Transverse colon (tissue), 4 donors: ENCODE results near the gene C17orf100. TPM values are rescaled to one million over a fixed set of nuclear protein-coding genes. Genes with fewer than 3 reads are reported as not detected.

ENCODE experiments used
- DNase-seq: peaks from one replicate; pipeline ENCODE4 v3.0.0-alpha.2; 2019
- H3K27ac ChIP-seq, 4 donors: fragments of 200-600 bp; sonication (generic); 2 replicates each; pipeline ENCODE4 v1.5.1; 2016 to 2018; ENCODE audit warnings: inconsistent platforms in 4 of 4
- H3K27me3 ChIP-seq: fragments of 200-600 bp; sonication (generic); 2 replicates; pipeline ENCODE4 v1.5.1; 2017; ENCODE audit warnings: inconsistent platforms
- H3K36me3 ChIP-seq, 4 donors: fragments of 200-600 bp; sonication (generic); 2 replicates each; pipeline ENCODE4 v1.5.1; 2017 to 2019; ENCODE audit warnings: inconsistent platforms in 4 of 4
- H3K4me1 ChIP-seq, 4 donors: fragments of 200-600 bp; sonication (generic); 2 replicates each; pipeline ENCODE4 v1.5.1; 2017 to 2020; ENCODE audit warnings: inconsistent platforms in 4 of 4
- H3K4me3 ChIP-seq, 4 donors: fragments of 200-600 bp; sonication (generic); 1 replicate in 1 of 4; 2 replicates in 3 of 4; pipeline versions ENCODE4 v1.5.1 to v1.6.1; 2017 to 2019; ENCODE audit warnings: inconsistent platforms in 4 of 4
- H3K9me3 ChIP-seq, 2 donors: fragments of 200-600 bp; sonication (generic); 2 replicates each; pipeline ENCODE4 v1.5.1; 2017 to 2019; ENCODE audit warnings: inconsistent platforms in 2 of 2
- EP300 ChIP-seq: sonication (generic); formaldehyde crosslinking; IDR thresholded peaks from one replicate; pipeline ENCODE4 v1.6.1; 2017; ENCODE audit warnings: antibody characterized with exemption, low read depth
- POLR2A ChIP-seq: fragments of 450-650 bp; IDR thresholded peaks from one replicate; pipeline ENCODE4 v1.6.1; 2016; ENCODE audit warnings: antibody characterized with exemption, mild to moderate bottlenecking, moderate library complexity
- POLR2AphosphoS5 ChIP-seq, 3 donors: sonication (generic); formaldehyde crosslinking; IDR thresholded peaks; one replicate each; pipeline ENCODE4 v1.6.1; 2016; ENCODE audit warnings: antibody characterized with exemption in 3 of 3
- WGBS, 2 donors: methylation state at CpG; one replicate each; pipeline ENCODE4 v1.1.5; 2018; ENCODE audit warnings: low coverage in 1 of 2; 5-methylcytosine and 5-hydroxymethylcytosine counted together
- in situ Hi-C, 4 donors: fragments of 200-750 bp; cut with MboI; loops; one replicate each; pipeline versions ENCODE4 v1.15.0 to v1.15.1; 2017; ENCODE audit warnings: low sequenced_read_pairs in 3 of 4, low pct_ligation_motif_present in 1 of 4, low pct_unique_long_range_greater_than_20kb in 1 of 4
- intact Hi-C: fragments of 100-400 bp; cut with DNase I; formaldehyde crosslinking; loops from one replicate; pipeline ENCODE4 v1.15.1; 2023; ENCODE audit warnings: low total_unique reads
- total RNA-seq, 4 donors: library from RNA; depleted of rRNA; stranded (reverse); fragments of >200 nt; gene quantifications; one replicate each; pipeline ENCODE4 v1.1.0, GENCODE V29; 2016
- TF ChIP-seq, protein P1 (sequence below), 5 experiments: fragments of 200-600 bp in 3 of 5; fragments of 450-650 bp in 2 of 5; sonication (generic) in 3 of 5; IDR thresholded peaks; 1 replicate in 2 of 5; 2 replicates in 3 of 5; pipeline ENCODE4 v1.5.1; 2016 to 2017; ENCODE audit warnings: antibody characterized with exemption in 5 of 5, inconsistent platforms in 3 of 5, mild to moderate bottlenecking in 2 of 5, moderate library complexity in 1 of 5

Gene C17orf100
- total RNA-seq, 4 donors from 2014 or later: 1.4 to 1.7 TPM; not detected in 2

DNA sequence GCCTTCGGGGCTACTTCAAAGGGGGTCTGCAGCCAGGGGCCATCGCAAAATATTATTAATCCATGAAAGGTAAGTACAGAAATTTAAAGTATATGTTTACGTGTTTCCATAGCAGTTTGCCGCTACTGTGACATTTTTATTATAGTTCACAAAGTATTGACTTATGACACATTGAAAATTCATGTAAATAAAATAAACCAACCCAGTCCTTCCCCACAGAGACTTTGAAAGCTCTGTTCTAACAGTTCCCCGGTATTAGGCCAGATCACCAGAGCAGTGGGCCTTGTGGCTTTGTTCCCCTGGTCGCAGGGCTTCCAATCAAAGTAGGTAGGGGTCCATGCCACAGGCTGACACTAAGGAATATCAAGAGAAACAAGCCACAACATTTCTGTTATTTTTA lies 24.9 kb upstream of the C17orf100 start:
- TF ChIP-seq EP300 (no peak), POLR2A (no peak), POLR2AphosphoS5 (IDR thresholded peaks at IDR 0.05) (no peak)
- TF ChIP-seq, protein P1, sequence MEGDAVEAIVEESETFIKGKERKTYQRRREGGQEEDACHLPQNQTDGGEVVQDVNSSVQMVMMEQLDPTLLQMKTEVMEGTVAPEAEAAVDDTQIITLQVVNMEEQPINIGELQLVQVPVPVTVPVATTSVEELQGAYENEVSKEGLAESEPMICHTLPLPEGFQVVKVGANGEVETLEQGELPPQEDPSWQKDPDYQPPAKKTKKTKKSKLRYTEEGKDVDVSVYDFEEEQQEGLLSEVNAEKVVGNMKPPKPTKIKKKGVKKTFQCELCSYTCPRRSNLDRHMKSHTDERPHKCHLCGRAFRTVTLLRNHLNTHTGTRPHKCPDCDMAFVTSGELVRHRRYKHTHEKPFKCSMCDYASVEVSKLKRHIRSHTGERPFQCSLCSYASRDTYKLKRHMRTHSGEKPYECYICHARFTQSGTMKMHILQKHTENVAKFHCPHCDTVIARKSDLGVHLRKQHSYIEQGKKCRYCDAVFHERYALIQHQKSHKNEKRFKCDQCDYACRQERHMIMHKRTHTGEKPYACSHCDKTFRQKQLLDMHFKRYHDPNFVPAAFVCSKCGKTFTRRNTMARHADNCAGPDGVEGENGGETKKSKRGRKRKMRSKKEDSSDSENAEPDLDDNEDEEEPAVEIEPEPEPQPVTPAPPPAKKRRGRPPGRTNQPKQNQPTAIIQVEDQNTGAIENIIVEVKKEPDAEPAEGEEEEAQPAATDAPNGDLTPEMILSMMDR (IDR thresholded peaks at IDR 0.05): no peak
- H3K27me3 ChIP-seq: no peaks in the 10 kb centered on the region
- in situ Hi-C loops (loop anchor here (25.0 kb wide), 2 partner anchors 164 to 386 kb away; partner anchors contain the start of genes BCL6B (in 1 of the 4) and RNASEK (in 1 of the 4)), intact Hi-C loops (no loop called here)
- 75 to 79% methylated on average over 5 to 6 of the region's 6 CpGs for WGBS, 2 donors
- peaks cover 0 to 21% (median 5%) of the 10 kb centered on the region in 4 donors for H3K36me3 ChIP-seq
- H3K9me3 ChIP-seq: no peaks in the 10 kb centered on the region
- no peak overlapping the region for H3K4me3 ChIP-seq
- H3K4me1 ChIP-seq: peaks cover 0 to 4% (median 2%) of the 10 kb centered on the region in 4 donors
- no peak overlapping the region for H3K27ac ChIP-seq
- no peak for DNase-seq

DNA sequence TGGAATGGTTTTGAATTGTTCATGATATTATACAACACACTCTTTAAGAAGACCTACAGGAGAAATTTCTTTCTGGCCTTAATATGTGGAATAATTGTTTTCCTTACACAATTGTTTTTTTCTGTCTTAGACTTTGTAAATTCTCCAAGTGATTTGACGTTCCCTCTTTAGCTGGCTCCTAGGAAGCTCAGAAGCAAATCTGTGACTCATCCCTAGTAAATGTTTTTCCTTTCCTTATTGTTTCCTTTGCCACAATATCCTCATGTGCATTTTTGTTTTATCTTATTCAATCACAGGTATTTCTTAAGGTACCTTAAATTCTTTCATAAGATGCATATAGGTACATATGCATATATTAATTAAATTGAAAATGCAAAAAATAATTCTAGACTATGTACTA lies 24.5 kb upstream of the C17orf100 start:
- Histone ChIP-seq H3K27ac (no peak overlapping the region), H3K9me3 (no peaks in the 10 kb centered on the region), H3K4me1 (peaks cover 0 to 4% (median 2%) of the 10 kb centered on the region in 4 donors), H3K27me3 (no peaks in the 10 kb centered on the region), H3K36me3 (peaks cover 0 to 25% (median 6%) of the 10 kb centered on the region in 4 donors), H3K4me3 (no peak overlapping the region)
- 60 to 72% methylated on average over 1 of the region's 1 CpG for WGBS, 2 donors
- no peak for TF ChIP-seq EP300
- no peak for TF ChIP-seq POLR2AphosphoS5 (IDR thresholded peaks at IDR 0.05)
- no peak for TF ChIP-seq POLR2A
- TF ChIP-seq, protein P1 (IDR thresholded peaks at IDR 0.05): no peak
- in situ Hi-C loops (loop anchor here (25.0 kb wide), 2 partner anchors 165 to 385 kb away; partner anchors contain the start of genes BCL6B (in 1 of the 4) and RNASEK (in 1 of the 4)), intact Hi-C loops (no loop called here)
- no peak for DNase-seq

GRCh38 chr17:6630390-6630789 lies 21.2 kb upstream of the C17orf100 start:
- Histone ChIP-seq H3K27me3 (no peaks in the 10 kb centered on the region), H3K36me3 (peaks cover 0 to 29% (median 6%) of the 10 kb centered on the region in 4 donors), H3K9me3 (no peaks in the 10 kb centered on the region), H3K4me1 (peaks cover 0 to 4% (median 2%) of the 10 kb centered on the region in 4 donors), H3K27ac (no peak overlapping the region), H3K4me3 (no peak overlapping the region)
- in situ Hi-C loops (loop anchor here (25.0 kb wide), 2 partner anchors 168 to 382 kb away; partner anchors contain the start of genes BCL6B (in 1 of the 4) and RNASEK (in 1 of the 4)), intact Hi-C loops (no loop called here)
- TF ChIP-seq EP300: no peak
- TF ChIP-seq POLR2AphosphoS5 (IDR thresholded peaks at IDR 0.05): no peak
- no peak for TF ChIP-seq POLR2A
- TF ChIP-seq, protein P1 (IDR thresholded peaks at IDR 0.05): no peak
- DNase-seq: no peak
- 100% methylated on average over 1 of the region's 1 CpG for WGBS, 2 donors

GRCh38 chr17:6632530-6632929 lies 19.0 kb upstream of the C17orf100 start:
- Histone ChIP-seq H3K36me3 (peaks cover 0 to 29% (median 6%) of the 10 kb centered on the region in 4 donors), H3K4me1 (peaks cover 0 to 5% (median 2%) of the 10 kb centered on the region in 4 donors), H3K4me3 (no peak overlapping the region), H3K27me3 (no peaks in the 10 kb centered on the region), H3K9me3 (no peaks in the 10 kb centered on the region), H3K27ac (no peak overlapping the region)
- in situ Hi-C loops: loop anchor here (25.0 kb wide), 2 partner anchors 170 to 380 kb away; partner anchors contain the start of genes BCL6B (in 1 of the 4) and RNASEK (in 1 of the 4)
- intact Hi-C loops: no loop called here
- DNase-seq: no peak
- TF ChIP-seq, protein P1 (IDR thresholded peaks at IDR 0.05): no peak
- TF ChIP-seq POLR2AphosphoS5 (IDR thresholded peaks at IDR 0.05) (no peak), EP300 (no peak), POLR2A (no peak)
